CD4-positive, alpha-beta T cell treated with Interleukin-6 at 100 ng/mL for 8 hours (primary cell): ENCODE measurements around the gene PCP4.

Experiments
- DNase-seq: peaks from one replicate; pipeline ENCODE4 v3.0.0-alpha.2; 2020; ENCODE audit warnings: mixed read lengths, low spot score

Gene PCP4

GRCh38 chr21:39924577-39925308, 57.5 kb downstream of the PCP4 start:
- no peak for DNase-seq

- no peak for DNase-seq
These were observed 60.2 kb downstream of the PCP4 start for GRCh38 chr21:39927304-39927886.

DNA sequence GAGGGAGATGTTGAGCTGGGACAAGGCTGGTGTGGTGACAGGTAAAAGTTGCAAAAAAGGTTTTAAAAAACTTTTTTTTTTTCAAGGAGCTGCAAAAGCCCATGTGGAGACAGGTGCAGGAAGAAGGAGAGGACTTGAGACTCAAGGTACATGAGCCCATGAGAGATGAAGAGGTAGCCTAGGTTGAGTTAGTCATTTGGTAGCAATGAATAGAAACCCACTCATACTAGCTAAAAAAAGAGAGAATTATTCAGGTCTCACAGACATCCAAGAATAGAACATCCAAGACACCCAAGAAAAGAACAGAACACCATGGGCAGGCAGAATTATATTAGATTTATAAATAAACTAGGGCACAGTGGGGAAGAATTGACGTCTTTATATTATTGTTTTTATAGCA, 65.1 kb downstream of the PCP4 start:
- DNase-seq = no peak

DNA sequence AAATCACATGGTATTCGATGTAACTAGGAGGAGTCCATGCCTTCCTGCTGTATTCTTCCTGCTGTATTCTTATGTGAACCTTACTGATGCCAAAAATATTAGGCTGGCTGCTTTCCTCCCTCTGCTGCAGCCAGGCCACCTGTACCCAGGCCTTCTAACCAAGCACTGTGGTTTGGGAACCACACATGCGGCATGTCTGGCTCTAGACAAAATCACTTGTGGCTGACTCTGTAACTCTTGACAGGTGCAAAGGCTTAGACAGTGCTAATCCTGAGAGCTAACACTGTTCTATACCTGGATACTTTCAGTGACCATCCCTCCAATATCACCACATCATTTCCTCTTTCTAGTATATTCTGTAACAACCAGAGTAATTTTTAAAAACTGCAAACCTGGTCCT, 67.7 kb downstream of the PCP4 start:
- no peak for DNase-seq

DNA sequence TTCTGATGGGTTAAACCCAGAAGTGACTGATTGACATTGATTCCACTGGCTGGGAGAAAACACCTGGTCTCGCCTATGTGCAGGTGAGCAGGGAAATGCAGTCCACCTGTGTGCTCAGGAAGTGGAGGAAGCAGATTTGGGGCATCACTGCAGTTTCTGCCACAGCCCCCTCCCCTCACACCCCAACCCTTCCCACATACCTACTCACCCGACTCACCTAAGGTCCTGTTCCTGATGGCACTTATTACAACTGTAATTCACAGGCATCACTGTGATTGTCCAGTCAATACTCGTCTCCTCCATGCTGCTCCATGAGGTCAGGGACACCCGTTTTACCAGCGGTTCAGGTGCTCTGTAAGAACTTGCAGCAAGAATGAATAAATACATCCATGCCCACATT, 68.5 kb downstream of the PCP4 start:
- DNase-seq = no peak

GRCh38 chr21:39938086-39938625, 70.9 kb downstream of the PCP4 start:
- no peak for DNase-seq

GRCh38 chr21:39946199-39946598, 79.0 kb downstream of the PCP4 start:
- no peak for DNase-seq

- no peak for DNase-seq
These were observed 79.8 kb downstream of the PCP4 start for GRCh38 chr21:39947031-39947430.

DNA sequence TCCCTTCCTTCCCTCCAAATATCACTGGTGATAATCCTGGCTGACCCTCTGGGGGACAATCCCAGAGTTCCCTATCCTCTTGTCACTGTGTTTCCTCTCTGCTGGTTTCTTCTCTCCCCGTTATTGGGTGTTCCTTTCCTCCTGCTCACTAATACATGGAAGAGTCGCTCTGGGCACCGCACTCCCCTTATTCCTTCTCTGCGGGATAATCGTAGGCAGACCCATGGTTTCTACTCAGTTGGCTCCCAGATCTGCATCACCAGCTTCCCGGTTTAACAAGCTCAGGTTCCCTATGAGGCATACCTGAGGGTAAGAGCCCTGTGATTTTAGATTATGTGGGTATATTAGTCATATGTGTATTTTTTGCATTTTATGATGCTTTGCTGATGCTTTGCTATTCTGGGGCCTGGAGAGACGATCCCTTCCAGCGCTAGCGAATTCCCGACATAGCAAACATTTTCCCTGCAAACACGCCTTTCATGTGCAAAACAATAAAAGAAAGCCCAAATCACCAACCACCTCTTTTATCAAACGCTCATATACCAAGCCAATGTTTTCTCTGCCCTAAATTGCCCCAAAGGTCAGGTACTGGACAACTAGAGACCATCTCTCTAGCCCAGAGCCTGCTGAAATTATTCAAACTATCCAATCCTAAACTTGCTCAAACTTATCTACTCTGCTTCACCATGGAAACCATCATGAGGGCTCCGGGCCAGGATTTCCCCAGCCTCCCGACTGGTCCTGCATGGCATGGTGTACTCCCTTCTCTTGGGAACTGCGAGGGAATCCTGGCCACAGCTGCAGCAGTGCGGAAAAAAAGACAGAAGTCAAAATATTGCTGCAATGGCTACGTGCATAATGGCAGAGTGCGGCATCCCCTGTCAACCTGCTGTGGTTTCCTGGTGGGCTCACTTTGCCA, 84.2 kb downstream of the PCP4 start:
- DNase-seq = no peak

DNA sequence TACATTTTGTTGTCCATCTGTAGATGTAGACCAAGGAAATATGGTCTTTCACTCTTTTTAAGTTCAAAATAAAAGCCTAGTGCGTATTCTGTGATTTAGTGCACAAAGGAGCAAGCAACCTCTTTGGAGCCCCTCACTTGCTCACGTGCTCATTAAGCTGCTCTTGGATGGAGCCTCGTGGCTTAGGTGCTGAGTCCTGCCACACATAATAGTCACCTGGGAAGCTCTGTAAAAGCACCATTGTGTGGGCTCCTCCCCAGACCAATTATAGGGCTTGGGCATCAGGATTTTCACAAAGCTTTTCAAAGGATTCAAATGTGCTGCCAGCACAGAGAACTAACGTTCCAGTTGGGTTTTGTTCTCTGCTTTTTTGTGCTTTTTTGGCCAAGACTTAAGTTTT, 85.0 kb downstream of the PCP4 start:
- no peak for DNase-seq

DNA sequence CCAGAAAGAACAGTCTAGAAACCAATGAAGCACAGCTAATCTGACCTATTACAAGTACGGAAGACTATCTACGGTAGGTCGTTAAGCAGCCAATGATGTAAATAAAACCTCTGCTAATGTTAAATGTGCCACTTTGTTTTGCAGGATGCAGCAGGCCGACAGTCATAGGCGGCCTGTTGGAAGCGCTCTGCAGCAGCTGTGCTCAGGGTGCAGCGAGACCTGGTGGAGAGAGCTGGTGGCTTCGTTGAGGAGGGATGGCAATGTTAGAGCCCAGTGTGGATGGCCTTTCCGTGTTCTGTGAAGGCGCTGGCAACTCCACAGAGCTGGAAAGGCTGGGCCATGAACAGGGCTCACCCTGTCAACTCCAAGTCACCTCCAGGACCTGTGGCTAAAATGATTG, 87.3 kb downstream of the PCP4 start:
- no peak for DNase-seq

GRCh38 chr21:39955326-39955725, 88.1 kb downstream of the PCP4 start:
- DNase-seq = no peak

- no peak for DNase-seq
These were observed 89.3 kb downstream of the PCP4 start for GRCh38 chr21:39956586-39956985.

- no peak for DNase-seq
These were observed 91.5 kb downstream of the PCP4 start for GRCh38 chr21:39958731-39959130.

- no peak for DNase-seq
These were observed 94.0 kb downstream of the PCP4 start for GRCh38 chr21:39961251-39961650.

GRCh38 chr21:39965026-39965425, 97.8 kb downstream of the PCP4 start:
- no peak for DNase-seq

- no peak for DNase-seq
These were observed 99.5 kb downstream of the PCP4 start for GRCh38 chr21:39966786-39967185.

GRCh38 chr21:39968010-39968409, 100.8 kb downstream of the PCP4 start:
- no peak for DNase-seq

DNA sequence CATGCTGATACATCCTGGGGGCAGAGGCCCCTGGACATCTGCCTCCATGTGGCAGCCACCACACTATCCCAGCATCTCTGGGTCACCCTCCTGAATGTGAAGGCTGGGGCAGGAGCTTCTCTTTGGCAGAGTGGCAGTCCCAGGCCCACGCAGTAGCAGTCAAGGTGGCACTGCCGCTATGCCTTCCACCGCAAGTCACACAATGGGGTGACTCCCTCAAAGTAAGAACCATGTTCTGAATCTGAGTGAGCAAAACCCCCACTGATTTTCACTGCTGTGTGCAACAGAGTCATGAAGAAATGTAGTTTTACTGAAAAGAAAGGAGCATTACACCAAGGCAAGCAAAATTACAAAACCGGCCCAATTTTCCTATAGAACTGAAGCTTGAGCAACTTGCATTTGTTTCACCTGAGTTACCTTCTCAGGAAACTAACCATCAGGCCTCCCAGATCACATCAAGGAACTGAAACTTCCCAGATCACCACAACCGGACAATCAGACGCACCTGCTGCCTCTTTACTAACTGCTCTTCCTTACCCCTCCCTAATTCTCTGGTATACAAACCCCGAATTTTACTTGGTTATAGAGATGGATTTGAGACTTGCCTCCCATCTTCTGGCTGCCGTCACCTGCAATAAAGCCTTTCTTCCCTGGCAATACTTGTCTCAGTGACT, 102.6 kb downstream of the PCP4 start:
- DNase-seq = no peak

DNA sequence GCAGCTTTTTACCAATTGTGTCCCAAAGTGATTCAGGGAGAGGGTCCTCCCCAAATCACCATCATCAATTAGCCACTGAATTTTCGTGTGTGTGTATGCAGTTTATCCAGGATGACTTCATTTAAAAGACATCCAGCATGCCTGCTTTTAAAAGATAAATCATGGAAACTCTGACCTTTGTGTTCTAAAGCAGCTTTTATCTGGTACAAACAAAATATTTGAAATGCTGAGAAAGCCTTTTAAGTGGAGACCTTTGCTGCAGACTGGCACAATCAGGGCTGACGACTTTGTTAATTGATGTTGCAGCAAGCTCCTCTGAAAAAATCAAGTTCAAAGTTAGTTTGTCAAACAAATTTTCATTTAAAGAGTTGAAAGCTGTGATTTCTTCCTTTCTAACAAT, 104.7 kb downstream of the PCP4 start:
- no peak for DNase-seq

DNA sequence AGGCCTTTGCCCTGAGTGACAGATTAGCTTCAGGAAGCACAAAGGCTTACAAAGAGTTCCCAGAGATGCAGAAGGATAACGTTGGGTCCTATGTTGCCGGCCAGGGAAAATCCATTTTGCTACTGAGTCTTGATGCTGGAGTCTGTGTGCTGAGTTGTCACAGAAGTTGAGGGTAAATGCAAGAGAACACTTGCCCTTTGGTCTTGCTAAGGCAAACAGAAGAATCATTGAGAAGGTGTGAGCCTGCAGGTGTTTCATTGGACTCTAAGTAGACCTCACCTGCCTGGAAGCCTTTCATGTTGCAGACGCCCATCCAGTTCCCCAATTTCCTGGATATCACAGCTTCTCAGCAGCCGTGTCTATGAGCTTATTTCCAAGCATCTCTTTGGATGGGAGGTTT, 105.2 kb downstream of the PCP4 start:
- no peak for DNase-seq
